ENCODE data around the gene ARL14EP.

The ARL14EP gene

DNA sequence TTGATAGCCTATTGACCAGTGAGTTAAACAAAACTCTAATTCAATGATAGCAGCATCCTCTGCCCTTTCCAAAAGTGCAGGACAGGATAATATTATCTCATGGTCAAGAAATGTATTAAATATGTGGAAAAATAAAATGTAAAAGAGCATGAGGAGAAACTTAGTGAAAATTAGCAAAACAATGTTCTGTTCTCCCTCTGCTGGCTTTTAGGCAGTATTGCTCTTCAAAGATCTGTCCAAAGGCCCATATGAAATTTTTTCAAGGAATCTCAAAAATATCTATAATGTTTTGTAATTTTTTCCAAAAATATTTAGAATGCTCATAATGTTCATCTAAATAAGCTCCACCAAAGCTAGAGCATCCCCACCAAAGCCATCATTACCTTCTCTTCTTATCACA, 8.3 kb upstream of the ARL14EP start:
- Mint-ChIP-seq H3K27me3 (peaks cover 1% of the 10 kb centered on the region), H3K27ac (no peak overlapping the region), H3K9me3 (peaks cover 4% of the 10 kb centered on the region), H3K4me1 (no peaks in the 10 kb centered on the region), H3K36me3 (peaks cover 4% of the 10 kb centered on the region), H3K4me3 (no peak overlapping the region)
- no peak for ATAC-seq

DNA sequence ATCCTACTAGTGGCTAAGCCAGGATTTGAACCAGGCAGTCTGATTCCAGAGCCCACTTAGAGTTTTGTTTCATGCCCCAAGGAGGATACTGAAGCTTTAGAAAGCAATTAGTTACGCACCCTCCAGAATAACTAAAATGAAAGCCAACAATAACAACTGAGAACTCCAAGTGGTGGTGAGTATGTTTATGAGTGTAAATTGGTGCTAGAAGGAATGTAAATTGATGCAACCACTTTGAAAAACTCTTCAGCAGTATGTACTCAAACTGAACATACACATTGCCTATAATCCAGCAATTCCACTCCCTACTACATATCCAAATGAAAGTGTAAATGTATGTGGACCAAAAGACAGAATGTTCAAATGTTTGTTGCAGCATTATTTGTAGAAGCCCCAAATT, 6.7 kb upstream of the ARL14EP start:
- H3K27ac Mint-ChIP-seq: no peak overlapping the region
- no peaks in the 10 kb centered on the region for H3K4me1 Mint-ChIP-seq
- peaks cover 13% of the 10 kb centered on the region for H3K27me3 Mint-ChIP-seq
- no peaks in the 10 kb centered on the region for H3K36me3 Mint-ChIP-seq
- no peak for ATAC-seq
- H3K9me3 Mint-ChIP-seq: no peaks in the 10 kb centered on the region
- no peak overlapping the region for H3K4me3 Mint-ChIP-seq

DNA sequence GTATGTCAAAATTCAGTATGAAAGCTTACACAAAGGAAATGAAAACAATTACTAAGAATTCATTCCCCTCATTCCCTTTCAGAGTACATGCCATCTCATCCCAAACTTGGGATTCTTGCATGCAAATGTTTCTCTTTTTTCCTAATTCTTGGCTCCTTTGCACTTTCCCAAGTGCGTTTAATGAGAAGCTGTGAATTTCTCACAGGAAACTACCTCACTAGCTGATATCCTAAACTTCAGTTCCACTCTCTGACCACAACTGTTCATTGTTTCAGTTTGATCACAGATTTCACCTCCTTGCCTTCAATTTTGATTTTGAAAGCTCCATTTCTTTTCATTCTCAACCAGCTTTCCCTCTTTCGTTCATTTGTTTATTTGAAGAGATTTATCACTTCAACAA, 5.9 kb upstream of the ARL14EP start:
- no peak overlapping the region for H3K27ac Mint-ChIP-seq

DNA sequence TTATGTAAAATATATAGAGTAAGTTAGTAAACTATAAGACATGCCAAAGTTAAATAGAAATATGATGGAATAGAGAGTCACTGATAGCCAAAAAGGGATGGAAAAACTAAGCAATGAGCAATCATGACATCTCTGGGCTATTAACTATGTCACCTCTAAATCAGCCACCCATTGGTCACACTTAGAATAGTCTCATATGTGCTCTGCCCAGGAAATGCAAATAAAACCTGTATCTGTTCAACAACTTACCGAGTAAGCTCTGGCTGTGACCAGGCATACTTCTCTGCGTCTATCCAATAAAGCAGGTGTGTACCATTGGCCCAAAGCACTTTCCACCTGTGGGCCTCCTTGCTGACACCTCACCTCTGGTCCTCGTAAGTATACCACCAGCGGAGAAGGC, 1.6 kb upstream of the ARL14EP start:
- Mint-ChIP-seq H3K9me3 (no peaks in the 10 kb centered on the region), H3K4me3 (no peak overlapping the region), H3K27me3 (peaks cover 13% of the 10 kb centered on the region), H3K36me3 (peaks cover 2% of the 10 kb centered on the region), H3K4me1 (peaks cover 22% of the 10 kb centered on the region), H3K27ac (no peak overlapping the region)
- no peak for ATAC-seq

More for the DNA sequence above, 5.9 kb upstream of the ARL14EP start:
- Mint-ChIP-seq H3K4me1 (no peaks in the 10 kb centered on the region), H3K27me3 (peaks cover 13% of the 10 kb centered on the region), H3K9me3 (no peaks in the 10 kb centered on the region), H3K4me3 (no peak overlapping the region), H3K36me3 (no peaks in the 10 kb centered on the region)
- ATAC-seq: no peak

DNA sequence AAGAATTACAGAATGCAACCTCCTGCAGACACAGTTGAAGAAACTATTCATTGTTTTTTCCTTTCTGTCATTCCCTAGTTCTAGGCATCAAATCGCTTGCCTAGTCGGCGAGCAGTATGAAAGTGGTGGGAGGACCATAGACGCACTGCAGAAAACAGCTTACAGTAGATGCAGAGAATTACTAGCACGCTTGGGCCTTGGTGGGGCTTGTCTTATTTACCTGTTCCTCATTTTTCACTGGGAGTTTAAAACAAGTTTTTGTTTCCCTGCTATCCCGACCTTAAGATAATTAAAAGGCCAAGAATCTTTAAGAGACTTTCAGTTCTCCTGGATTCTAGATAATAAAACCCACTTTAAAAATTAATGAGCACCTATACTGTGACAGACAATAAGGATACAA, 713 bp upstream of the ARL14EP start:
- Mint-ChIP-seq H3K27ac (peak overlapping the region; percentile 98), H3K27me3 (peaks cover 13% of the 10 kb centered on the region), H3K36me3 (peaks cover 5% of the 10 kb centered on the region), H3K4me1 (peaks cover 30% of the 10 kb centered on the region), H3K9me3 (no peaks in the 10 kb centered on the region), H3K4me3 (peak overlapping the region; percentile 98)
- no peak for ATAC-seq

DNA sequence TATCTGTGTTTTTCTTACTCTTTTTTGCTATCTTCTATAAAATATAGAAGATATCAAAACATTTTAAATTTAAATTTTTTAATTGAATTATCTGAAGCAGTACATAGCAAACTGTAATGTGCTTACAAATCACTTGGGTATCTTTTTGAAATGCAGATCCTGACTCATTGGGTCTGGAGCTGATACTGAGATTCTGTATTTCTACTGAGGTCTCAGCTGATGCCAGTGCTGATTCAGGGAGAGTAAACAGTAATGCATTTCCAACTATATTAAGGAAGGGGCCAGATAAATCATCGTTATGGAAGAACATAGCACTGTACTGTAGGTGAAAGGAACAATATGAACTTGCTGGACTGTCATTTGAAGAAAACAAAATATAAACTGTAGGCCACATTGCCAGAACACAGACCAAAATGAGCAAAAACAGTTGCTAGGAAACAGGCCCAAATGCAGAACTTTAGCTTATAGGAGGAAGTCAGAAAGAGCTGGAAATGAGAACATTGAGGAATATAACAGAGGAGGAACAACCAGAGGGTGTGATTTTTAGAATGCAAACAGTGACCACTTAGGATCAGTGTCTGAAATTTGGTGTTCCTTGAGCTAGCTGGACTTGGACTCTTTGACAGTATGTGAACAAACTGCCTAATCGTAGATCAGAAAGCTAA, 3.3 kb downstream of the ARL14EP start:
- H3K9me3 Mint-ChIP-seq: no peaks in the 10 kb centered on the region
- ATAC-seq: no peak
- H3K4me1 Mint-ChIP-seq: peaks cover 44% of the 10 kb centered on the region
- peak overlapping the region; percentile 54 for H3K27ac Mint-ChIP-seq
- no peak overlapping the region for H3K4me3 Mint-ChIP-seq
- no peaks in the 10 kb centered on the region for H3K27me3 Mint-ChIP-seq
- H3K36me3 Mint-ChIP-seq: peaks cover 5% of the 10 kb centered on the region

DNA sequence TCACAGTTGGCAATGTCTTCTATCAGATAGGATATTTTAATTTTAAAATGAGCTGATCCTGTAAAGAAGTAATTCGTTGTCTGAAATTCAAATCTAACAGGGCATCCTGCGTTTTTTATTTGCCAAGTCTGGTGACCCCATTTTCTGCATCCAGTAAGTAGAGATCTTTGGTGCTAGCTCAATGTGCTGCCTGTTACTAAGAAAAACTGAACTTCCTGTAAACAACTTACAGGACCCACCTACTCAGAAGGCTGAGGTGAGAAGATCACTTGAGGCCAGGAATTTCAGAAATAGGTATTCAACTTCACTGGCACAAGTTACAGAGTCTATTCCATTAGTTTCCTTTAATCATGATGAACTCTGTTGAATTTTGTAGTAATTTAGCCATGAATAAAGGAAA, 4.0 kb downstream of the ARL14EP start:
- no peak for ATAC-seq
- Mint-ChIP-seq H3K4me1 (peaks cover 44% of the 10 kb centered on the region), H3K36me3 (peaks cover 5% of the 10 kb centered on the region), H3K9me3 (no peaks in the 10 kb centered on the region), H3K27me3 (no peaks in the 10 kb centered on the region), H3K27ac (peak overlapping the region; percentile 54), H3K4me3 (no peak overlapping the region)

DNA sequence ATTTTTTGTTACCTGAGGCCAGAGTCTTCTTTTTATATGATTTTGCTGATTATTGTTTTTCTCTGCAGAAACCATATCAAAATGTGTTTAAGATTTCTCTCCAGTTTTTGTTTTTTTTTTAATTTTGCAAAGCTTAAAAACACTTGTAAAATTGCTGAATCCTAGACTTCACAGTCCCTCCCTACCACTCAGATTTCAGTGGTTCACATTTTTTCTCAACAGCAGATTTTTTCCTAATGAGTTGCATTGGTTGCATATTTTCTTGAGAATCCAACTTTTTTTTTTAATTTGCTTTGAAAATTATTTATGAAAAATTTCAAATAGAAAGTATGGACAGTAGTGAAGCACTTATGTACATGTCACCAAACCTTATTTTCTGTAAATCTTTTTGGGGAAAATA, 5.8 kb downstream of the ARL14EP start:
- Mint-ChIP-seq H3K27ac (no peak overlapping the region), H3K4me3 (no peak overlapping the region), H3K4me1 (peaks cover 47% of the 10 kb centered on the region), H3K36me3 (peaks cover 11% of the 10 kb centered on the region), H3K27me3 (no peaks in the 10 kb centered on the region), H3K9me3 (no peaks in the 10 kb centered on the region)
- no peak for ATAC-seq

DNA sequence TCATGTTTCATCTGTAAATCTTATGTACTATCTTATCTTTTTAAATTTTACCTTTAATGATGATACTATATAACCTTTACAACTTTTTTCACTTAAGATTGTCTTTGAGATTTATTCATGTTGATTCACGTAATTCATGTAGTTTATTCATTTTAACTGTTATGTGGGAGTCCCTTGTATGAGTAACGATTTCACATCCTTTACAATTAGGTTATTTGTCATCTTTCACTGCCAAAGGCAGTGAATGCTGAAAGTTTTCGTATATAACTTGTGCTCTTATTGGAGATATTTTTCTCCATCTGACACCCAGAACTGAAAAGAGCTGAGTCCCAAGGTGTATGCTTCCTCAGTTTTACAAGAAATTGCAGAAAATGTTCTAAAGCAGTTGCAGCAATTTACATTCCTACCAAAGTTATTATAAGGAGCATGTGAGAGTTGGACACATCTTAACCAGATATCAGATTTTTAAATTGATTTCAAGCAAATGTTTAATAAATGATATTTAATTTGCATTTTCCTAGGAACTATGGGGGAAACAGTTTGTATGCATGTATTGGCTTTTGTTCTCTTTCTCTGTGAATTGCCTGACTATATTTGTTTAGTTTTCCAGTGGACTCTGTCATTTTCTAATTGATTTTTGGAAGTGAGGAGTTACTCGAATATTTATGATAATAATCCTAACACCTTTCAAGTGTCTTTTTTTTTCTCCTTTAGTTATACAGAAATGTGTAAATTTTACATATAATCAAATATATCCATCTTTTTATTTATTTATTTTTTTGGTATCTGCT, 6.4 kb downstream of the ARL14EP start:
- Mint-ChIP-seq H3K36me3 (peaks cover 17% of the 10 kb centered on the region), H3K9me3 (no peaks in the 10 kb centered on the region), H3K4me3 (no peak overlapping the region), H3K27me3 (no peaks in the 10 kb centered on the region), H3K4me1 (peaks cover 47% of the 10 kb centered on the region), H3K27ac (no peak overlapping the region)
- no peak for ATAC-seq

DNA sequence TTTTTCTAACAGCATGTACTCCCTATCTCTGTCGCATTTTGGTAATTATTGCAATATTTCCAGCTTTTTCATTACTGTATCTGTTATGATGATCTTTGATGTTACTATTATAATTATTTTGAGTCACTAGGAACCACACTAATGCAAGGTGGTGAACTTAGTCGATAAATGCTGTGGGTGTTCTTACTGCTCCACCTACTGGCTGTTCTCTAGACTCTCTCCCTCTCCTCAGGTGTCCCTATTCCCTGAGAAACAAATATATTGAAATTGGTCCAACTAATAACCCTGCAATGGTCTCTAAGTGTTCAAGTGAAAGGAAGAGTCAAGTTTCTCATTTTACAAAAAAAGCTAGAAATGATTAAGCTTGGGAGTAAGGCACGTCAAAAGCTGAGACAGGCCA, 10.5 kb downstream of the ARL14EP start:
- peak overlapping the region; percentile 49 for H3K27ac Mint-ChIP-seq
- peaks cover 19% of the 10 kb centered on the region for H3K4me1 Mint-ChIP-seq
- peaks cover 32% of the 10 kb centered on the region for H3K36me3 Mint-ChIP-seq
- no peaks in the 10 kb centered on the region for H3K27me3 Mint-ChIP-seq
- ATAC-seq: no peak
- H3K9me3 Mint-ChIP-seq: no peaks in the 10 kb centered on the region
- H3K4me3 Mint-ChIP-seq: no peak overlapping the region

DNA sequence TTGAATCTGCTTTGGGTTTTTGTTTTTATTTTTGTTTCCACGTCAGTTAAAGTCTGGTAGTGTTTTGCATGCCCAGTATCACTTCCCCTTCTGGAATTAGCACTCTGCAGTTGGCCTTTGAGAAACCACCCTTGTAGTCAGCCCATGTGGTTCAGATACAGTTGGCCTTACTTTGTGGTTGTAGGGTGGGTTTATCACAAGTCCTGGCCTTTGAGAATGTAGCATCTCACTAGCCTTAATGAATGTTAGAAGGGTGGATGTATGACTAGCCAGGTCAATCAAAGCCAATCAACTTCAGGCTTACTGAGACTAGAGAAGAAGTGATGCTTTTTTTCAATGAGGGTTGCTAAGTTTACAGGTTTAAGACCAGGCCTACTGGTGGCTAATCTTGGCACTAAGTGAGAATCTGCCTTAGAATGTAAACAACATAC, 19.8 kb downstream of the ARL14EP start:
- peaks cover 34% of the 10 kb centered on the region for H3K4me1 Mint-ChIP-seq
- peak; percentile 99 for ATAC-seq
- H3K4me3 Mint-ChIP-seq: peak overlapping the region; percentile 24
- H3K27me3 Mint-ChIP-seq: no peaks in the 10 kb centered on the region
- H3K9me3 Mint-ChIP-seq: no peaks in the 10 kb centered on the region
- H3K36me3 Mint-ChIP-seq: peaks cover 7% of the 10 kb centered on the region
- H3K27ac Mint-ChIP-seq: peak overlapping the region; percentile 95

DNA sequence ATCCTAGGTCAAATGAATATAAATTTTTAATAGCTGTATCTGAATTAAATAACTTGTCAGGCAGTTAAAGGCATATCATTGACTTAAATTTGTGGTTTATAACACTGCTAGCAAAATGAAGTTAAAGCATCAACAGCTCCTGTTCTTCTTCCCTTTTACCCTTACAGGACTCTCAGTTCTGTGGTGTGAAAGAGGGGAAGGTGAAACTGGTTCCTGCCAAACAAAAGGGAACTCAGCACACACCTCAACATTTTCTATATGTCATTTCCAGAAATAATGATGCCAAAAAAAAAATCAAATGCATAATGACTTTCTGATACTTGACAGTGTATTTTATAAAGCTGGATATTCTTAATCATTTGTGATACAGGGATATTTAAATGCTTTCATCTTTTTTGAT, 21.2 kb downstream of the ARL14EP start:
- no peak for ATAC-seq
- Mint-ChIP-seq H3K36me3 (no peaks in the 10 kb centered on the region), H3K27ac (peak overlapping the region; percentile 95)

DNA sequence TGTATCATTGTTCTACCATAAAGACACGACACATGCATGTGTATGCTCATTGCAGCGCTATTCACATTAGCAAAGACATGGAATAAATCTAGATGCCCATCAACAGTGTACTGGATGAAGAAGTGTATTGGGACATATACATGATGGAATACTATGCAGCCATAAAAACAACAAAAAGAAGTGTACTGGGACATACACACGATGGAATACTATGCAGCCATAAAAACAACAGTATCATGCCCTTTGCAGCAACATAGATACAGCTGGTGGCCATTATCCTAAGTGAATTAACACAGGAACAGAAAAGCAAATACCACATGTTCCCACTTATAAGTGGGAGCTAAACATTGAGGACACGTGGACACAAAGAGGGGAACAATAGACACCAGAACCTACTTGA, 22.7 kb downstream of the ARL14EP start:
- H3K4me3 Mint-ChIP-seq: no peak overlapping the region
- ATAC-seq: no peak
- H3K27me3 Mint-ChIP-seq: peaks cover 7% of the 10 kb centered on the region
- no peaks in the 10 kb centered on the region for H3K36me3 Mint-ChIP-seq
- H3K4me1 Mint-ChIP-seq: peaks cover 34% of the 10 kb centered on the region
- no peaks in the 10 kb centered on the region for H3K9me3 Mint-ChIP-seq
- no peak overlapping the region for H3K27ac Mint-ChIP-seq

More for the DNA sequence above, 21.2 kb downstream of the ARL14EP start:
- Mint-ChIP-seq H3K9me3 (no peaks in the 10 kb centered on the region), H3K27me3 (peaks cover 1% of the 10 kb centered on the region), H3K4me3 (no peak overlapping the region), H3K4me1 (peaks cover 34% of the 10 kb centered on the region)

DNA sequence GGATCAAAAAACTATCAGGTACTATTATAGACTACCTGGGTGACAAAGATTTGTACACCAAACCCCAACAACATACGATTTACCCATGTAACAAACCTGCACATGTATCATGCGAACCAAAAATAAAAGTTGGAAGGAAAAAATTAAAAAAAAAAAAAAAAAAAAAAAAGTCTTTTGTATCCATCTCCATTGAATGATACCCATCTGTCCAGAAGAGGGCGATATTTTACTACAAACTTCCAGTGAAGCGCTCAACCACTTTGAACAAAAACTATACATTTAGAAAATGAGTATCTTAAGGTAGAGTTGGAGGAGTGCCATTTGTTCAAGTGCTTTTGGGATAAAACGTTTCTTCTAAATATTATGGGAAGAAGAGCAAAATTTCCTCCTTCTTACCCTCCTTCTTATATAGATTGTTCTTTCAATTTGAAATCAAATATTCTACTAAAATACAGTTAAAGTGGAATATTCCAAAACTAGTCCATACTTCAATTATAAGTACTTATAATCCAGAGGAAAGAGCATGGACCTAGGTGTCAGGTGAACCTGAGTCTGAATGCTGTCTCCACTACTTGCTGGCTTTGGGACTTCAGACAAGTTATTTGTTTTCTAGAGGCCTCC, 23.3 kb downstream of the ARL14EP start:
- H3K27me3 Mint-ChIP-seq: peaks cover 7% of the 10 kb centered on the region
- H3K4me3 Mint-ChIP-seq: no peak overlapping the region
- H3K36me3 Mint-ChIP-seq: no peaks in the 10 kb centered on the region
- H3K4me1 Mint-ChIP-seq: peaks cover 34% of the 10 kb centered on the region
- no peak overlapping the region for H3K27ac Mint-ChIP-seq
- no peak for ATAC-seq
- no peaks in the 10 kb centered on the region for H3K9me3 Mint-ChIP-seq

DNA sequence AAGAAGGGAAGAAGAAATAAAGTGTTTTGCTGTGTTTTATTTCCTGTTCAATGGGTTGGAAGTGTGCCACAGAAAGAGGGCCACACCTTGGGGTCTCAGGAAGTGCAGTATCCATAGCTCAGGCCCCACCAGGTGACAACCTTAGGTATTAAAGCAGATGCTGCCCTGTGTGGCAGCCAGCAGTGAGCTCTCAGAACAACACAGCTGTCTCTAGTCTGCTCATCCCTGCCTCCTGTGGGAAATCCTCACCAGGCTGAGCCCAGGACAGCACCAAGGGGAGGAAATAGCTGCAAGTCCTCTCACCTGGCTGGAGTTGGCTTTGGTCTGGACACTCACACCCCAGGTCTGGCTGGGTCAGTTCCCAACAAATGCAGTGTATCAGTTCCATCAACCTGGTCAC, 25.1 kb downstream of the ARL14EP start:
- H3K36me3 Mint-ChIP-seq: no peaks in the 10 kb centered on the region
- no peaks in the 10 kb centered on the region for H3K9me3 Mint-ChIP-seq
- no peak for ATAC-seq
- no peak overlapping the region for H3K4me3 Mint-ChIP-seq
- peaks cover 22% of the 10 kb centered on the region for H3K27me3 Mint-ChIP-seq
- H3K27ac Mint-ChIP-seq: no peak overlapping the region
- H3K4me1 Mint-ChIP-seq: peaks cover 21% of the 10 kb centered on the region

DNA sequence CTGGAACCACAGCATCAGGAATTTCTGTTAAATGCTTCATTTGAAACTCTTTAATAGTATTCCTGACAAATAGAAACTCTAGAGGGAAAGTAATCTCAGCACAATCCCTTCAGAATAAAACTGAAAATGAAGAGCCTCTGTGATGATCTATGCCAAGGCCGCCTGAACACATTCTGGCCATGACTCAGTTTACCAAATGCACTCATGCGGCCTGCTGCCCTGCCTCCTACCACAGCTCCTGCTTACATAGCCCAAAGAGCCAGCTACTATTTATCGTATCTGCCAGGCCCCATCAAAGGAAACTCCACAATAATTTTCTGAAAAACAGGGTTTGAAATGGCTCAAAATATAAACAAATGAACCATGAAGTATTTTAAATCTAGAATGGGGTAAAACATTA, 27.0 kb downstream of the ARL14EP start:
- Mint-ChIP-seq H3K27ac (no peak overlapping the region), H3K4me3 (no peak overlapping the region), H3K27me3 (peaks cover 22% of the 10 kb centered on the region), H3K36me3 (no peaks in the 10 kb centered on the region), H3K9me3 (no peaks in the 10 kb centered on the region), H3K4me1 (peaks cover 9% of the 10 kb centered on the region)
- ATAC-seq: no peak

Measured in stimulated activated memory B cell treated with anti-CD40 and anti-IgM and Interleukin-4, amounts not matched to agents 10 μg/mL and 1 μg/mL and 100 μg/mL, for 72 hours (primary cell).